ENCODE results near the gene CHRNE. TPM values are rescaled to one million over a fixed set of nuclear protein-coding genes. Genes with fewer than 3 reads are reported as not detected.

The CHRNE gene
- total and polyA plus RNA-seq, 2 of the 13 experiments (the other 11 are each of a cell fraction or from before 2014, with no cell fraction given) = 0.53 to 0.59 TPM

- no peak for TF ChIP-seq RERE (CRISPR knock-in tag; IDR thresholded peaks at IDR 0.05; ENCODE audit: low read depth)
- TF ChIP-seq GTF2F1 (IDR thresholded peaks at IDR 0.05; ENCODE audit: low read length) = no peak
- TF ChIP-seq ZNF263 (CRISPR knock-in tag; IDR thresholded peaks at IDR 0.05) = no peak
- TF ChIP-seq ZNF619 (CRISPR knock-in tag; IDR thresholded peaks at IDR 0.05) = no peak
- TF ChIP-seq MZF1 (CRISPR knock-in tag; IDR thresholded peaks at IDR 0.05; ENCODE audit: borderline replicate concordance) = no peak
- no peak for TF ChIP-seq DPF2 (CRISPR knock-in tag; IDR thresholded peaks at IDR 0.05; ENCODE audit: borderline replicate concordance, low read depth)
- TF ChIP-seq PHF20 (CRISPR knock-in tag; IDR thresholded peaks at IDR 0.05) = no peak
Measured at GRCh38 chr17:4853208-4853671, 49.7 kb downstream of the CHRNE start (continued).

GRCh38 chr17:4852567-4853207 is 50.2 kb downstream of the CHRNE start:
- Histone ChIP-seq H3K9me3 (ENCODE audit: low read length) (no peaks in the 10 kb centered on the region), H3K27ac (ENCODE audit: extremely low read length, insufficient read depth, low read length) (no peak overlapping the region), H3K36me3 (replicated peaks in 1 of 2; ENCODE audit: control insufficient read depth in 1 of 2, insufficient read depth in 2 of 2, low read length in 2 of 2) (peaks cover 0 to 25% of the 10 kb centered on the region in 2 experiments; a peak in 4 of 5 replicates), H3K4me3 (replicated peaks in 1 of 3; ENCODE audit: insufficient read depth in 1 of 3, low read depth in 2 of 3, low read length in 3 of 3) (no peak overlapping the region), H3K4me1 (ENCODE audit: insufficient read depth, low read length) (peaks cover 49% of the 10 kb centered on the region), H3K4me2 (ENCODE audit: low read depth, low read length) (no peak overlapping the region), H4K20me1 (ENCODE audit: insufficient read depth, low read length) (0 out of 2 replicates have a peak, but pooled peaks cover 8% of the 10 kb centered on the region), H3K9ac (ENCODE audit: insufficient read depth, low read depth, low read length) (no peak overlapping the region), H3K79me2 (ENCODE audit: insufficient read depth, low read length) (peaks cover 51% of the 10 kb centered on the region), H3K27me3 (ENCODE audit: control insufficient read depth in 1 of 2, insufficient read depth in 2 of 2, low read length in 2 of 2) (no peaks in the 10 kb centered on the region), H2AFZ (ENCODE audit: low read length) (no peak overlapping the region)
- ChIA-PET POLR2A (interaction anchor here (0.7 kb wide), 1 partner anchor 13 kb away, joined by 3 read pairs; no protein-coding TSS in a partner anchor), CTCF (ENCODE audit: low intra/inter-chr PET ratio, low total read pairs) (no interaction called here)
- intact Hi-C loops (cut with micrococcal nuclease; ENCODE audit: unreplicated experiment) = no loop called here
- peak; percentile 17 for DNase-seq (ENCODE audit: low spot score)
- no TSS peak for BruUV-seq (replicated peaks)
- no peak for ATAC-seq
- FAIRE-seq = no peak
- in situ Hi-C loops (cut with HindIII; ENCODE audit: extremely low pct_ligation_motif_present, low pct_unique_long_range_greater_than_20kb) = no loop called here
- TF ChIP-seq THAP9 (CRISPR knock-in tag; IDR thresholded peaks at IDR 0.05; ENCODE audit: borderline replicate concordance) (no peak), ZNF12 (CRISPR knock-in tag; IDR thresholded peaks at IDR 0.05) (no peak), ZNF280D (CRISPR knock-in tag; IDR thresholded peaks at IDR 0.05) (no peak)
